ENCODE data around the gene ACTA2. TPM values are rescaled to one million over a fixed set of nuclear protein-coding genes. Genes with fewer than 3 reads are reported as not detected.

Gene ACTA2
- total RNA-seq, 1 donor from 2014 or later, result 9.0 TPM

- no peaks in the 10 kb centered on the region for H3K36me3 ChIP-seq (ENCODE audit: control insufficient read depth, insufficient read depth, low read length)
- no peaks in the 10 kb centered on the region for H3K27me3 ChIP-seq (ENCODE audit: control insufficient read depth, insufficient read depth, low read length)
- no peak for TF ChIP-seq CTCF (IDR thresholded peaks at IDR 0.05; ENCODE audit: insufficient read depth, low read length, severe bottlenecking)
- no peak overlapping the region for H3K4me3 ChIP-seq (ENCODE audit: low read depth, low read length)
- DNase-seq (ENCODE audit: low read depth), result no peak
- FAIRE-seq, result no peak
Measured at GRCh38 chr10:88949051-88949450, 3.5 kb downstream of the ACTA2 start.

- FAIRE-seq (no peak), DNase-seq (ENCODE audit: low read depth) (no peak)
- Histone ChIP-seq H3K27me3 (ENCODE audit: control insufficient read depth, insufficient read depth, low read length) (no peaks in the 10 kb centered on the region), H3K36me3 (ENCODE audit: control insufficient read depth, insufficient read depth, low read length) (no peaks in the 10 kb centered on the region), H3K4me3 (ENCODE audit: low read depth, low read length) (no peak overlapping the region)
- TF ChIP-seq CTCF (IDR thresholded peaks at IDR 0.05; ENCODE audit: insufficient read depth, low read length, severe bottlenecking), result no peak
Measured at GRCh38 chr10:88946965-88947590, 5.5 kb downstream of the ACTA2 start.

- Histone ChIP-seq H3K4me3 (ENCODE audit: low read depth, low read length) (no peak overlapping the region), H3K36me3 (ENCODE audit: control insufficient read depth, insufficient read depth, low read length) (no peaks in the 10 kb centered on the region), H3K27me3 (ENCODE audit: control insufficient read depth, insufficient read depth, low read length) (no peaks in the 10 kb centered on the region)
- FAIRE-seq, result no peak
- no peak for TF ChIP-seq CTCF (IDR thresholded peaks at IDR 0.05; ENCODE audit: insufficient read depth, low read length, severe bottlenecking)
- no peak for DNase-seq (ENCODE audit: low read depth)
Measured at GRCh38 chr10:88946200-88946599, 6.4 kb downstream of the ACTA2 start.

- no peak for TF ChIP-seq CTCF (IDR thresholded peaks at IDR 0.05; ENCODE audit: insufficient read depth, low read length, severe bottlenecking)
- no peak for FAIRE-seq
Measured at GRCh38 chr10:88944813-88945212, 7.8 kb downstream of the ACTA2 start.

GRCh38 chr10:88943778-88944177 lies 8.8 kb downstream of the ACTA2 start:
- DNase-seq (ENCODE audit: low read depth) (no peak), FAIRE-seq (no peak)
- Histone ChIP-seq H3K36me3 (ENCODE audit: control insufficient read depth, insufficient read depth, low read length) (no peaks in the 10 kb centered on the region), H3K27me3 (ENCODE audit: control insufficient read depth, insufficient read depth, low read length) (no peaks in the 10 kb centered on the region), H3K4me3 (ENCODE audit: low read depth, low read length) (no peak overlapping the region)
- no peak for TF ChIP-seq CTCF (IDR thresholded peaks at IDR 0.05; ENCODE audit: insufficient read depth, low read length, severe bottlenecking)

More at GRCh38 chr10:88944813-88945212, 7.8 kb downstream of the ACTA2 start:
- Histone ChIP-seq H3K27me3 (ENCODE audit: control insufficient read depth, insufficient read depth, low read length) (no peaks in the 10 kb centered on the region), H3K4me3 (ENCODE audit: low read depth, low read length) (no peak overlapping the region), H3K36me3 (ENCODE audit: control insufficient read depth, insufficient read depth, low read length) (no peaks in the 10 kb centered on the region)
- no peak for DNase-seq (ENCODE audit: low read depth)

- FAIRE-seq, result no peak
- no peak for DNase-seq (ENCODE audit: low read depth)
- Histone ChIP-seq H3K27me3 (ENCODE audit: control insufficient read depth, insufficient read depth, low read length) (no peaks in the 10 kb centered on the region), H3K36me3 (ENCODE audit: control insufficient read depth, insufficient read depth, low read length) (no peaks in the 10 kb centered on the region), H3K4me3 (ENCODE audit: low read depth, low read length) (no peak overlapping the region)
- TF ChIP-seq CTCF (IDR thresholded peaks at IDR 0.05; ENCODE audit: insufficient read depth, low read length, severe bottlenecking), result no peak
Measured at GRCh38 chr10:88941026-88941425, 11.5 kb downstream of the ACTA2 start.

Data from bronchial epithelial cell (primary cell).